LNCaP clone FGC (cell line): ENCODE measurements around the gene NRXN2.

ENCODE experiments used
- DNase-seq: peaks from one replicate; pipeline ENCODE4 v3.0.0-alpha.2; 2011; ENCODE audit warnings: low read depth
- H3K4me3 ChIP-seq: 2 replicates; pipeline ENCODE4 v1.5.1; 2011; ENCODE audit warnings: mild to moderate bottlenecking, low read depth, low read length, control low read depth
- TF ChIP-seq, protein P1 (sequence below): IDR thresholded peaks from 2 replicates; pipeline ENCODE4 v1.5.1; 2012; ENCODE audit warnings: mild to moderate bottlenecking; ENCODE audit not compliant: control insufficient read depth, insufficient read depth; ENCODE audit errors: extremely low read depth

NRXN2 gene

DNA sequence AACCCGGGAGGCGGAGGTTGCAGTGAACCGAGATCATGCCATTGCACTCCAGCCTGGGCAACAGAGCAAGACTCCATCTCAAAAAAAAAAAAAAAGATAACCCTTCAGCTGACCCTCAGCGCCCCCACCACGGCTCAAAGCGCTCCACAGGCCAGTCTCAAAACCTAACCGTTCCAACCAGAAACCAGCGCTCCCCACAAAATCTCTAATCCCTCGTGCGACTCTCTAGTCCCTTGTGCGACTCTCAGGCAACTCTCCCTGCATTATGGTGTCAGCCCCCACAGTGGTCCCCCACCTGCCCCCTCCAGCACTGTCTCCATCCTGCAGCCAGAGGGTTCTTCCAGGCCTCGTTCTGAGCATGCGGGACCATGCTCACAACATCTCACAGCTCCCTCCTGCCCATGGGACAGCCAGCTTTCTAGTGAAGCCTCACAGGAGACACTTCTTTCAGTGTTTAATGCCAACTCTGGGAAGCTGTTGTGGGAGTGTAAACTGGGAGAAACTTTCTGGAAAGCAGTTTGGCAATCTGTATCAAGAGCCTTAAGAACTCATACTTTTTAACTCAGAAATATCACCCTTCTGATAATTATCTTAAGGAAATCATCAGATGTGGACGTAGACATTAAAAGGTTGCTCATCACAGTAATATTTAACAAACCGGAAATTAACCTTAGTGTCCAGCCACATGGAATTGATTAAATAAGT, 25.1 kb upstream of the NRXN2 start:
- no peak for DNase-seq
- TF ChIP-seq, protein P1, sequence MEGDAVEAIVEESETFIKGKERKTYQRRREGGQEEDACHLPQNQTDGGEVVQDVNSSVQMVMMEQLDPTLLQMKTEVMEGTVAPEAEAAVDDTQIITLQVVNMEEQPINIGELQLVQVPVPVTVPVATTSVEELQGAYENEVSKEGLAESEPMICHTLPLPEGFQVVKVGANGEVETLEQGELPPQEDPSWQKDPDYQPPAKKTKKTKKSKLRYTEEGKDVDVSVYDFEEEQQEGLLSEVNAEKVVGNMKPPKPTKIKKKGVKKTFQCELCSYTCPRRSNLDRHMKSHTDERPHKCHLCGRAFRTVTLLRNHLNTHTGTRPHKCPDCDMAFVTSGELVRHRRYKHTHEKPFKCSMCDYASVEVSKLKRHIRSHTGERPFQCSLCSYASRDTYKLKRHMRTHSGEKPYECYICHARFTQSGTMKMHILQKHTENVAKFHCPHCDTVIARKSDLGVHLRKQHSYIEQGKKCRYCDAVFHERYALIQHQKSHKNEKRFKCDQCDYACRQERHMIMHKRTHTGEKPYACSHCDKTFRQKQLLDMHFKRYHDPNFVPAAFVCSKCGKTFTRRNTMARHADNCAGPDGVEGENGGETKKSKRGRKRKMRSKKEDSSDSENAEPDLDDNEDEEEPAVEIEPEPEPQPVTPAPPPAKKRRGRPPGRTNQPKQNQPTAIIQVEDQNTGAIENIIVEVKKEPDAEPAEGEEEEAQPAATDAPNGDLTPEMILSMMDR = no peak
- no peak overlapping the region for H3K4me3 ChIP-seq

DNA sequence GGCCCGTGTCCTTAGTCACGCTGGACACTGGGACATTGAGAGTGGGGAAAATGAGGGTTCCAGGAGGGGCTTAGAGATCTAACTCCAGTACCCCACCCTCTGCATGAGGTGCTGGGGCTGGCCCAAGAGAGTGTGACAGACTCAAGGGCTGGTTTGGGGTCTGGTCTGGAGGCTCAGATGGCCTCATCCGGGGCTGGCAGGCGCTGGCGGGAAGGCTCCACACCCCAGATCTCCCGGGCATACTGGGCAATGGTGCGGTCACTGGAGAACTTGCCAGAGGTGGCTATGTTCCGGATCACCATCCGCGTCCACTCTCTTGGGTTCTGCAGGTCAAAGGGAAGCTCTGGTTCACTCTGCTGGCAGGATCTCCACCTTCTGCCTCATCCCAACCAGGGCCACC, 23.5 kb upstream of the NRXN2 start:
- no peak for DNase-seq
- no peak overlapping the region for H3K4me3 ChIP-seq
- TF ChIP-seq, protein P1 = no peak

DNA sequence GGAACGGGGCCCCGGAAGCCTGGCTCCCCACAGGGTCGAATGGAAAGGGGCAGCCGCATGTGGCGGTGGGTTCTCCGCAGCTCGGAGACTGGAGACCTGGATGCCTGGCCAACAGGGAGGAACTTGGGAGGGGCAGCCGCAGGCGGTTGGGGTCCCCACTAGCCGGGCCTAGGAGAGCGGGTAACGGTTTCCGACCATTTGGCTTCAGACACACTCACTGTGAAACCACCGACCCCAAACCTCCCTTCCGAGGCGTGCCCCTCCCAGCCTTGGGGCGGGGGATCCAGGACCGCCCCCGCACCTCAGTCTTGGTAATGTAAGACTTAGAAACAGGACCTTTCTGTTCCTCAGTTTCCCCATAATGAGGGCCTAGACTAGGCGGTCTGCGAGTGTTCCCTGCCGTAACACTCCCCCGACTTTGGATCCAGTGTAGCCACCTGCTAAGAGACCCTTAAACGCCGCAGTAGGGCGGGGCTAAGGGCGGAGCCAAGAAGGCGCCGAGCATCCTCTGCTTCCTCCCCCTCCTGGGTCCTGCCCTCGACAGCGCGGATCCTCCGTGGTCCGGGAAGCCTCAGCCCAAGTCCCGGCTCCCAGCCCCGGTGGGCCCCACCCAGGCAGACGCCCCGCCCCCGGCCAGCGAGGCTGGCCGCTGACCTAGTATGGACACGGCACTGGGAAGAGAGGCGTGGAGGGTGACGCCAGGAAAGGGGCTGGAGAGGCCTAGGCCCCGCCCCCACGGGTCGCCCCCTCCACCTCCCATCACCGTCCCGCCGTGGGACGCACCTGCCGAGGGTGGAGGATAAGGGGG, 22.7 kb upstream of the NRXN2 start:
- DNase-seq = no peak
- TF ChIP-seq, protein P1 = no peak
- H3K4me3 ChIP-seq = no peak overlapping the region

DNA sequence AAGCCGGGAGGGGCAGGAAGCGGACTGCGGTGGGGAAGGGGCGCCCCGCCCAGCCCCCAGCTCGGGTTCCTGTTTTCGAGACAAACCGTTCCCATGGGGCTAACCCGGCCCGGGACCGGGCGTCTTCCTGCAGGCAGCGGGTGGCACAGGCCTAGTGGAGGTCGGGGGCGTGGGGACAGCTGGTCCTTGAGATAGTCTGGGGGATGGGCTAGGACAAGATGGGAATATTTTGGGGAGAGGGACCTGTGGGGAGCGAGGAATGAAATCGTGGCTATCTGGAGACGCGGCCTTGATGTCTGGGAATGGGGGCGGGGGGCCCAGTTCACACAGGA, 22.2 kb upstream of the NRXN2 start:
- TF ChIP-seq, protein P1 = no peak
- no peak for DNase-seq
- no peak overlapping the region for H3K4me3 ChIP-seq

DNA sequence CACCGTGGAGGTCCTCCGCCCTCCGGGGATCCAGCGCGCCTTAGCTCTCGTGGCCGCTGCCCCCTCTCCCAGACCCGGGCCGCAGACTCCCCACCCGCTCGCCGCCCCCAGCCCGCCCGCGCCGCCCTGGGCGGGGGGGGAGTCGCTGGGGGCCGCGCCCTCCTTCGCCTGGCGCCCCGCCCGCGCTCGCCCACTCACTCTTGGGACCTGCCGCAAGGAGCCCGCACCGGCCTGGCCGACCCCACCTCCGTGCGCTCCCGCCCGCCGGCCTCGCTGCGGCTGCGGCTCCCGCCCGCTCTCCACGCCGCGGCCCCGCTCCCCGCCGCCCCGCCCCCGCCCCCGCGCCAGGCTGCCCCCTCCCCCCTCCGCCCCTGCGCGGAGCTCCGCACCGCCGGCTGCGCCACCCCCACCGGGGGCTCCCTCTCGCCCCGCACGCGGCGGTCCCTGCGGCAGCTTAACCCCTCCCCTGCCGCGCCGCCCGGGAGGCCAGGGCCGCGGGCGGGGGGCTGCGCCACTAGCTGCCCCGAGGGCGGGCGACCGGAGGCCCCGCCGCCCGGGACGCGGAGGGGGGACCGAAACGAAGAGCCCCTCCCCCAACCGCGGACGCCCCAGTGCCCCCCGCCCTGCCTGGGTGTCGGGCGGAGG, 21.7 kb upstream of the NRXN2 start:
- no peak overlapping the region for H3K4me3 ChIP-seq
- TF ChIP-seq, protein P1 = no peak
- no peak for DNase-seq

DNA sequence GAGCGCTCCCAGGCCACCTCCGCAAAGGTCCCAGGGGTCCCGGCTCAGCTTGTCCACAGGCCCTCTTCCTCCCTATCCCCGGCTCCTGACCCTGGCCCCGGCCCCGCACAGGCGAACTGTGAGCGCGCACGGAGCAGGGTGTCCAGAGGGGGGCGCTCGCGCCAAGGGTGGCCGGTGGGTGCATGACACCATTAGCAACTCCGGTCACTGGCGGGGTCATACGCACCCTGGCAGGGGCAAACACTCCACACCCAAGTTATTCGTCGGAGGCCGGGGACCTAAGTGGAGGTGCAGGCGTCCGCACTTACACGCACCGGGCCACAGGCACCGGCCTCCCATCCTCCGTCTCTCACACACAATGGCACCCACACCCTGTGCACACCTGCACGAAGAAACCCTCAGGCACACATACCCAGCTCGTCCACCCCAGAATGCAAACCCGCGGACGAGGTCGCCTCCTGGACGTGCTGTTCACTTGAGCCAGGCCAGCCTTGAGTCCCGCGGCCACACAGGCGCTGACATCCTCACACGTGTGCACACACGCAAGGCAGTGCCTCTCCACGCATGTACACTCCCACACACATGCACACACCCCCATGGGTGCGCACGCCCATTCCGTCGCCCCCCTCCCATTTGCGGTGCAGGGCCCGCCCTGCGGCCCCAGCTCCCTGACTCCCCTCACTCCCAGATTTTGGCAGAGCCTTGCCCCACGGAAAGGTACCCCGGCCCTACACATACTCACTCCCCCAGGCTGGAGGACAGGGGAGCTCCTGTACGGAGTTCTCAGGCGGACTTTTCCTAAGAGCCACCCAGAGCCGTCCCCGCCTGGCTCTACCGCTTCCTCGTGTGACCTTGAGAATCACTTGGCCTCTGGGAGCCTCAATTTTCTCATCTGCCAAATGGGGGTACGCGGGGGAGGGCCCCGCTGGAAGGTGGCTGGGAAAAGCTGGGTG, 20.9 kb upstream of the NRXN2 start, which contains the start of gene RASGRP2:
RASGRP2 (minus strand) TSS at position 552 of the 953 bp plus-strand sequence. CDS start 1,276 bp downstream, outside the sequence.
- no peak within 1 kb of the TSS for H3K4me3 ChIP-seq
- DNase-seq = no peak
- TF ChIP-seq, protein P1 = peak; percentile 68
